ENCODE data around the gene AK1.

The AK1 gene

DNA sequence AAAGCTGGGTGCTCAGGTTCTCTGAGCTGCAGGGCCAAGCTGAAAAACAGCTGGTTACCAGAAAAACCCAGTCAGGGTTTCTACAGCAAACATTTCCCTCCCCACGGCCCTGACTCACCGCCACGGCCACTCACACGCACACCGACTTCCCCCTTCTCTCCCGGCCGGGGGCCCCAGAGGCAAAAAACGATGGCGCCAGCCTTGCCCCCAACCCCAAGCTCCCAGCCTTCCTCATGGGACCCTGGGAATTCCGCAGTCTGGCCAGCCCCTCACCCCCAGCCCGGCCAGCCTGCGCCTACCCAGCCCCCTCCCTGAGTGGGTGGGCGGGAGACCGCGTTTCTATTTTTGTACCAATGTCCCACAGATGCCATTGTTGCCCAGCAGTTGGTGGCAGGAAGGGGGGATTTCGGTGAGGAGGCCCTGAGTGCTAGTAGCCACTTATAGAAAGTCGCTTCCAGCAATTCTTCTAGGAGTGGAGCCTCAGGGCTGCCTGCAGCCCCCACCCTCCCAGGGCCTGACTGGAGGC lies 41.4 kb downstream of the AK1 start:
- DNase-seq (ENCODE audit: low read depth, low spot score), result no peak
- no peaks in the 10 kb centered on the region for H3K27me3 ChIP-seq (ENCODE audit: control insufficient read depth, insufficient read depth, low read length)
- no peaks in the 10 kb centered on the region for H3K36me3 ChIP-seq (ENCODE audit: control insufficient read depth, insufficient read depth, low read length)
- no peak overlapping the region for H3K27ac ChIP-seq (ENCODE audit: low read length)
- H3K9me3 ChIP-seq (ENCODE audit: control insufficient read depth, insufficient read depth, low read length), result no peaks in the 10 kb centered on the region
- WGBS (ENCODE audit: insufficient coverage, insufficient read length), result no CpG with 5 or more reads among the region's 17 CpGs
- H3K4me3 ChIP-seq (ENCODE audit: low read length), result no peak overlapping the region
- H3K4me1 ChIP-seq (ENCODE audit: control insufficient read depth, insufficient read depth, low read length), result no peaks in the 10 kb centered on the region; the same call in 1 of the 2 replicates

DNA sequence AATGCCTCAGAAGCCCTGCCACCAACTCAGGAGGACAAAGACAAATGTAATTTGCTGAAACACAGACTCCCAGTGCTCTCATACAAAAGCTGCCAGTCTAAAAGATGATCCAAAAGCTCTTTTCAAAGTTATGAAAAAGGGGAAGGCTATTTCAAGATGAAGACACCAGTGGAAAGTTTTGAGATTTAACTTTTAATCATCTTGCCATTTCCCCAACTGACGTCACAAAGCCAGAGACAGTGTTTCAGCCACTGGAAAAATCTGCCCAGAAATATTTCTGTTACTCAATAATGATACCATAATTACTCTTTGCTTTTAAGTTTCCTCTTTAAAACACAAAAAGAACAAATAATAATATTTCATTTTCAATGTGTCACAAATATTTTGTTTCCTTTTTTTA lies 43.9 kb downstream of the AK1 start:
- Histone ChIP-seq H3K27me3 (ENCODE audit: control insufficient read depth, insufficient read depth, low read length) (no peaks in the 10 kb centered on the region), H3K36me3 (ENCODE audit: control insufficient read depth, insufficient read depth, low read length) (no peaks in the 10 kb centered on the region), H3K9me3 (ENCODE audit: control insufficient read depth, insufficient read depth, low read length) (no peaks in the 10 kb centered on the region), H3K27ac (ENCODE audit: low read length) (no peak overlapping the region), H3K4me1 (ENCODE audit: control insufficient read depth, insufficient read depth, low read length) (peaks cover 3% of the 10 kb centered on the region), H3K4me3 (ENCODE audit: low read length) (no peak overlapping the region)
- no CpG with 5 or more reads among the region's 1 CpG for WGBS (ENCODE audit: insufficient coverage, insufficient read length)
- DNase-seq (ENCODE audit: low read depth, low spot score), result no peak

DNA sequence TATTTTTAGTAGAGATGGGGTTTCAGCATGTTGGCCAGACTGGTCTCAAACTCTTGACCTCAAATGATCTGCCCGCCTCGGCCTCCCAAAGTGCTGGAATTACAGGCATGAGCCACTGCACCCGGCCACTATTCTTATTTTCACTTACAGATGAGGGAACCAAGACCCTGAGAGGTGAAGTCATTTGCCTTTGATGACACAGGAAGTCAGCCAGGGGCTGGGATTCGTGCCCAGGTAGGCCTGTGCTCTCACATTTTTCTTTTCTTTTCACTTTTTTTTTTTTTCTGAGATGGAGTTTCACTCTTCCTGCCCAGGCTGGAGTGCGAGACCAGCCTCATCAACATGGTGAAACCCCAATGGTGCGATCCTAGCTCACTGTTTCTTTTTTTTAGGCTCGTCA lies 45.2 kb downstream of the AK1 start:
- Histone ChIP-seq H3K4me3 (ENCODE audit: low read length) (no peak overlapping the region), H3K36me3 (ENCODE audit: control insufficient read depth, insufficient read depth, low read length) (no peaks in the 10 kb centered on the region), H3K4me1 (ENCODE audit: control insufficient read depth, insufficient read depth, low read length) (peaks cover 3% of the 10 kb centered on the region), H3K9me3 (ENCODE audit: control insufficient read depth, insufficient read depth, low read length) (no peaks in the 10 kb centered on the region), H3K27me3 (ENCODE audit: control insufficient read depth, insufficient read depth, low read length) (no peaks in the 10 kb centered on the region), H3K27ac (ENCODE audit: low read length) (no peak overlapping the region)
- no CpG with 5 or more reads among the region's 7 CpGs for WGBS (ENCODE audit: insufficient coverage, insufficient read length)
- no peak for DNase-seq (ENCODE audit: low read depth, low spot score)

DNA sequence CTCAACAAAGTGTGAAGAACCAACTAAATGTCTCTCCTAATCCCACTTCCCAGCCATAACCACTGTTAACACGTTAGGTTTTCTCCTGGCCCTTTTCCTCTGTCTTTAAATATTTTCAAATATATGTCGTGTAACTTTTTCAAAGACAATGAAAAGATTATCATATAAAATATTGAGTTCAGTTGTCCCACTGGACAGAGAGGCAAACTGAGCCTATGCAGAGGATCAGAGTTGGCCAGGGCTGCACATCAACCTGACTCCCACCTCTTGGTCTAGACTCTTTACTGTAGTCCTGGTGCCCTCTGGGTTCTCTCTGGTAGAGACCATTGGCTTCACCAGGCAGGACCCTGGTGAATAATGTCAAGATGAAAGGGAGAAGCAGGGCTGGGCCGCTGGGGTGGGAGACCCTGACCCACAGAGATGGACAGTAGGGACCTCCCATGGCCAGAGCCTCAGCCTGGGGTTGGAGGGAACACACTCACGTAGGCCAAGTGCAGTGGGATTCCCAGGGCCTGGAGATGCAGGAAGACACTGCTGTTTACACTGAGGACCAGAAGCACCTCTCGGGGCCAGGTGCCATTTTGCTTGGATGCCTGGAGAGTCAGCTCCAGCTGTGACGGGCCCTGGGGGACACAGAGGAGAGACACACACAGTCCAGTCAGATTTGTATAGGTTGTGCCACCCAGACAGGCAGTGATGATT lies 48.1 kb downstream of the AK1 start:
- WGBS (ENCODE audit: insufficient coverage, insufficient read length), result no CpG with 5 or more reads among the region's 6 CpGs
- no peaks in the 10 kb centered on the region for H3K27me3 ChIP-seq (ENCODE audit: control insufficient read depth, insufficient read depth, low read length)
- peaks cover 6% of the 10 kb centered on the region for H3K4me1 ChIP-seq (ENCODE audit: control insufficient read depth, insufficient read depth, low read length)
- H3K27ac ChIP-seq (ENCODE audit: low read length), result no peak overlapping the region
- no peaks in the 10 kb centered on the region for H3K9me3 ChIP-seq (ENCODE audit: control insufficient read depth, insufficient read depth, low read length)
- H3K4me3 ChIP-seq (ENCODE audit: low read length), result no peak overlapping the region
- no peaks in the 10 kb centered on the region for H3K36me3 ChIP-seq (ENCODE audit: control insufficient read depth, insufficient read depth, low read length)
- no peak for DNase-seq (ENCODE audit: low read depth, low spot score)

DNA sequence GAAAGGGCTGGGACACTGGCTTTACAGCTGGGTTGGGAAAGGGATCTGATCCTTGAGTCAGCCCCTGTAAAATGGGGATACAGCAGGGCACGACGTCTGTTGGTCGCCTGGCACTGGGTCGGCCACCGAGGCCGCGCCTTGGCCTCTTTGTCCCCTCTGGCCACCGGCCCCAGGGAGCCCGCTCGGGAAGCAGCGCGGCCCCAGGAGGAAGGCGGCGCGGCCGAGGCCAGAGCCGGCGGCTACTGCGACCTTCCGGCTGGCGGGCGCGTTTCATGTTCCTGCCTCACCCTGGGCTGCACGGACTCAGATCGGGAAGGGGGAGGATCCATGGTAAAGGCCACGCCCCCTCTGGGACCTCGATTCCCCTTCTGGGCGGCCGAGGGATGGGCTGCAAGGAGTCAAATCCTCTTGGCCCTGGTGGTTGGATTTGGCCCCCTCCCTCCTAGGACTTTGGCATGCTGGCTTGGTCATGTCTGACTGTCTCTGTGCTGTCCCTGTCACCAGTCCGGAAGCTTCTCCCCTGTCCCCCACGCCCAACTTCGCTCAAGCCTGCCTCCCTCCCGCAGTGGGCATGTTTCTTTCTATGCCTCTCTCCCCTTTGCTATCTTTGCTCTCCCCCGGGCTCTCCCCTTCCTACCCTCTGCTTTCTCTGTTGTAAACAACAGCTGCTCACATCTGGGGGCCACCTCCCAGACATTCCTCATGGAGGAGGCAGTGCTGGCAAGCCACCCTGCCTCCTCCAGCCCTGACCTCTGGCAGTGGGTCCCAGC lies 49.0 kb downstream of the AK1 start:
- no peaks in the 10 kb centered on the region for H3K27me3 ChIP-seq (ENCODE audit: control insufficient read depth, insufficient read depth, low read length)
- peak; percentile 88 for DNase-seq (ENCODE audit: low read depth, low spot score)
- H3K9me3 ChIP-seq (ENCODE audit: control insufficient read depth, insufficient read depth, low read length), result no peaks in the 10 kb centered on the region
- peak overlapping the region; percentile 10; the same call in 1 of the 2 replicates for H3K4me3 ChIP-seq (ENCODE audit: low read length)
- peaks cover 6% of the 10 kb centered on the region for H3K4me1 ChIP-seq (ENCODE audit: control insufficient read depth, insufficient read depth, low read length)
- no peak overlapping the region for H3K27ac ChIP-seq (ENCODE audit: low read length)
- no CpG with 5 or more reads among the region's 34 CpGs for WGBS (ENCODE audit: insufficient coverage, insufficient read length)
- H3K36me3 ChIP-seq (ENCODE audit: control insufficient read depth, insufficient read depth, low read length), result no peaks in the 10 kb centered on the region

DNA sequence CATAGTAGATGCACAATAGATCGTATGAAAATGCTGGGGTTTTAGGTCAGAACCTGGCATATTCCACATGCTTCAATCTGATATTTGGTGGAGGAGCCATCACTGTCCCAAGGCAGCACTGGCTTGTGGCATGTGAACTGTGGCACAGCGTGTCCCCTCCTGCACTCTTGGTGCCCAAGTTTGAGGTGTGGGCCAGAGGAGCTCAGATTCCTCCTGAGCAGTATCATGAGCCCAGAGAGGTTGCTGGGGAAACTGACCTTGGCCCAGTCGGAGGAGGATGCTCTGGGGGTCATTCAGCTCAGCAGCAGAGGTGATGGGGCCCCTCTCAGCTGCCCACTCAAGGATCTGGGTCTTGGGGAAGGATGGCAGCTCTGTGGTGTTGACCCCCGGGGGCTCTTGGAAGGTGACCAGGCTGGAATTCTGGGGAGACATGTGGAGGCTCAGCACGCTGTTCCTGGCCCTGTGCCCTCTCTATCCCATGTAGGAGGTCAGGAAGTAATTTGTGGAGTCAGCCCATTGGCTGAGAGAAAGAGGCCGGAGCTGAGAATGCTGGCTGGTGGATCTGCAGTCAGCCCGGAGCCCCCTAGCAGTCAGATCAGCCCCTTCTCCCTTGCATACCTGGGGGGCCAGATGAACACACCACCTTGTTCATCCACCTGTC lies 51.1 kb downstream of the AK1 start:
- H3K27ac ChIP-seq (ENCODE audit: low read length), result no peak overlapping the region
- no peak overlapping the region for H3K4me3 ChIP-seq (ENCODE audit: low read length)
- H3K4me1 ChIP-seq (ENCODE audit: control insufficient read depth, insufficient read depth, low read length), result peaks cover 6% of the 10 kb centered on the region
- no CpG with 5 or more reads among the region's 7 CpGs for WGBS (ENCODE audit: insufficient coverage, insufficient read length)
- no peaks in the 10 kb centered on the region for H3K9me3 ChIP-seq (ENCODE audit: control insufficient read depth, insufficient read depth, low read length)
- H3K36me3 ChIP-seq (ENCODE audit: control insufficient read depth, insufficient read depth, low read length), result no peaks in the 10 kb centered on the region
- no peak for DNase-seq (ENCODE audit: low read depth, low spot score)
- no peaks in the 10 kb centered on the region for H3K27me3 ChIP-seq (ENCODE audit: control insufficient read depth, insufficient read depth, low read length)

DNA sequence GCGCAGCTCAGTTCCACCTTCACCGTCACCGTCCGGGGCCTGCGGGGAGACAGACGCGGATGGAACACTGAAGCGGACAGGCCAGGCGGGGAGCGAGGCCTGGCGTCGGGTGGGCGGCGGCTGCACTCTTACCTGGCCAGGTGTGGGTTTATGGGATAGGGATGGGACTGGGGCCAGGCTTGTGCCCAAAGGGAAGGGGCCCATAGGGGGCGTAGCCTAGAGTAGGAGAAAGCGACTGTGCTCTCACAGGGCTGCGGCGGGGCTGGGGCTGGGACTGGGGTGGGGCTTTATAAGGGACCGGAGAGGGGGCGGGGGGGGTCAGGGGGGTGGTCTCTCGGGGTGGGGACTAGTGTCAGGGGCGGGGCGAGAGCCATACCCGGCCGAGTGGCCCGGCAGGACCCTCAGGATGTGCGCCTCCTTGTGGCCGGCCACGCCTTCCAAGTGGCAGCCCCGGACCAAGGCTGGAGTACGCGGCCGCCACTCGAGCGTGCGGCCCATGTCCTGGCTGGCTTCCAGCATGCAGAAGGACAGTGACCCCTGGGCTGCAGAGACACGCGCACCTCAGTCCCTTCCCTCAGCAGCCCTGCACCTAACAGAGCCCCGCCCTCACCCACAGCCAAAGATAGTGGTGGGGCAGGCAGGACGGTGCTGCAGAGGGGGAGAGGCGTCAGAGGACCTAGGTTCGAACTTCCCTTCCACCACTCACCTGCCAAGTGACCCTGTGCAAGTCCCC lies 52.0 kb downstream of the AK1 start:
- DNase-seq (ENCODE audit: low read depth, low spot score), result no peak
- H3K36me3 ChIP-seq (ENCODE audit: control insufficient read depth, insufficient read depth, low read length), result no peaks in the 10 kb centered on the region
- no peak overlapping the region; the same call in 1 of the 2 replicates for H3K4me3 ChIP-seq (ENCODE audit: low read length)
- no CpG with 5 or more reads among the region's 42 CpGs for whole genome bisulfite sequencing (ENCODE audit: insufficient coverage, insufficient read length)
- H3K9me3 ChIP-seq (ENCODE audit: control insufficient read depth, insufficient read depth, low read length), result no peaks in the 10 kb centered on the region
- H3K27me3 ChIP-seq (ENCODE audit: control insufficient read depth, insufficient read depth, low read length), result no peaks in the 10 kb centered on the region
- peaks cover 6% of the 10 kb centered on the region for H3K4me1 ChIP-seq (ENCODE audit: control insufficient read depth, insufficient read depth, low read length)
- H3K27ac ChIP-seq (ENCODE audit: low read length), result no peak overlapping the region

DNA sequence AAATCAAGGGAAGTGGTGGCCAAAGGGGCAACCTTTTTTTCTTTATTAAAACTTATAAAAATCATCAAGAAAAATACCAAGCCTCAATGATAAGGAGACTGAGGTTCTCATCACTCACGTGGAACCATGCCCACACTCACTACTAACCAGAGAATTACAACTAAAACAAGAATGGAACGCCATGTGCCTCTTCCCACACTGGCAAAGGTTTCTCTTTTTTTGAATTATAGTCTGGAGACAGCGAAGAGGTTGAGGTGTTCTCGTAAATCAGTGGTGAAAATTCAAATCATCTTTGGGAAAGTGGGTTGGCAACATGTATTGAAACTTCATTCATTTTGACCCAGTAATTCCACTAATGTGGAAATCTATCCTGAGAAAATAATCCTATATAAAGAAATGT lies 55.4 kb downstream of the AK1 start:
- Histone ChIP-seq H3K36me3 (ENCODE audit: control insufficient read depth, insufficient read depth, low read length) (no peaks in the 10 kb centered on the region; the same call in 1 of the 2 replicates), H3K27ac (ENCODE audit: low read length) (no peak overlapping the region), H3K4me1 (ENCODE audit: control insufficient read depth, insufficient read depth, low read length) (peaks cover 2% of the 10 kb centered on the region; the same call in 1 of the 2 replicates), H3K4me3 (ENCODE audit: low read length) (no peak overlapping the region), H3K9me3 (ENCODE audit: control insufficient read depth, insufficient read depth, low read length) (no peaks in the 10 kb centered on the region), H3K27me3 (ENCODE audit: control insufficient read depth, insufficient read depth, low read length) (no peaks in the 10 kb centered on the region)
- no CpG with 5 or more reads among the region's 4 CpGs for WGBS (ENCODE audit: insufficient coverage, insufficient read length)
- no peak for DNase-seq (ENCODE audit: low read depth, low spot score)

DNA sequence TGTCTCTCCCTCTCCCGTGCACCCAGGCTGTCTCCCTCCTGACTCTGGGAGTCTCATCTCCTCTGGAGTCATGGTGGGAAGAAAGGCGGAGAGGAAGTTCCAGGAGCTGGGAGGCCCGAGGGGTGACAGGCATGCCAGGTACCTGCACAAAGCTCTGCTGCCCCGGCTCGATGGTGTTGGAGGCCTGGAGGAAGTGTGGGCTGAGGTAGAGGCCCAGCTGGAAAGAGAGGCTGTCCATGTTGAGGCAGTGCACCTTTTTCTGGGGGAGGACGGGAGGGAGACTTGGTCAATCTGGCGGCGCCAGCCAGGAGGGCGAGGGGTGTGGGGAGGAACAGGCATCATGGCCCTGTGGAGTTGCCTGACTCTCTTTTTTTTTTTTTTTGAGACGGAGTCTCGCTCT lies 58.9 kb downstream of the AK1 start:
- no peaks in the 10 kb centered on the region for H3K4me1 ChIP-seq (ENCODE audit: control insufficient read depth, insufficient read depth, low read length)
- no peak overlapping the region for H3K4me3 ChIP-seq (ENCODE audit: low read length)
- H3K27ac ChIP-seq (ENCODE audit: low read length), result no peak overlapping the region
- H3K27me3 ChIP-seq (ENCODE audit: control insufficient read depth, insufficient read depth, low read length), result no peaks in the 10 kb centered on the region
- peaks cover 13% of the 10 kb centered on the region for H3K36me3 ChIP-seq (ENCODE audit: control insufficient read depth, insufficient read depth, low read length)
- no peak for DNase-seq (ENCODE audit: low read depth, low spot score)
- H3K9me3 ChIP-seq (ENCODE audit: control insufficient read depth, insufficient read depth, low read length), result no peaks in the 10 kb centered on the region
- WGBS (ENCODE audit: insufficient coverage, insufficient read length), result no CpG with 5 or more reads among the region's 11 CpGs

DNA sequence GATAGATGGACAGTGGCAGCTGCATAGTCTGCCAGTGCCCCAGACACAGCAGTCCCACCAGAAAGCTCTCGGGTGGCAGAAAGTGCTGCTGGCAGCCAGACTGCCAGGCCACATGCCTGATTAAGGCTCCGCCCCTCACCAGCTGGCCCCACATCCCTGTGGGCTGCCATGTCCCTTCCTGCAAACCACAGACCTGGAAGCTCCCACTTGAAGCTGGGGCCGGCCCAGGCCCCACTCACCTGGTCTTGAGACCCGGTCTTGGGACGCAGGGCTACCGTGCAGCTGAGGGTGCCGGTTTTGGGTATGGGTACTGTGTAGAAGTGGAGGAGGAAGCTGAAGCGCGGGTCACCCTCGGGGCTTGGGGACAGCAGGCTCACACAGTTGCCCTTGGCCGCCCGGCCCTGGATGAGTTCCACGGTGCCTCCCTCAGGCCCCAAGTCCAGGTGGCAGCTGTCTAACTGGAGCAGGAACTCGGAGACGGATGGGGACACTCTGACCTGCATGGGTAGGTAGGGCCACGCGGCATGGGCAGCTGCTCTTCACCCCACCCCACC lies 59.5 kb downstream of the AK1 start:
- WGBS (ENCODE audit: insufficient coverage, insufficient read length), result no CpG with 5 or more reads among the region's 17 CpGs

More for the DNA sequence above, 59.5 kb downstream of the AK1 start:
- DNase-seq (ENCODE audit: low read depth, low spot score), result no peak
- Histone ChIP-seq H3K27ac (ENCODE audit: low read length) (no peak overlapping the region), H3K4me3 (ENCODE audit: low read length) (no peak overlapping the region), H3K4me1 (ENCODE audit: control insufficient read depth, insufficient read depth, low read length) (no peaks in the 10 kb centered on the region), H3K27me3 (ENCODE audit: control insufficient read depth, insufficient read depth, low read length) (no peaks in the 10 kb centered on the region), H3K36me3 (ENCODE audit: control insufficient read depth, insufficient read depth, low read length) (peaks cover 20% of the 10 kb centered on the region), H3K9me3 (ENCODE audit: control insufficient read depth, insufficient read depth, low read length) (no peaks in the 10 kb centered on the region)

Measured in iPS DF 6.9 (cell line).